HG03558 (cell line): ENCODE results near the gene BPIFB4.

Experiments
- ATAC-seq: cut with Tn5 transposase; IDR thresholded peaks from one replicate; pipeline ENCODE4 v1.9.1; 2021; ENCODE audit warnings: moderate number of reproducible peaks; ENCODE audit not compliant: unreplicated experiment; ENCODE audit errors: extremely low read depth

Gene BPIFB4

GRCh38 chr20:33154252-33154651 is 74.8 kb downstream of the BPIFB4 start:
- ATAC-seq = no peak

- no peak for ATAC-seq
Observed at GRCh38 chr20:33158637-33159385, 79.4 kb downstream of the BPIFB4 start.

GRCh38 chr20:33159713-33160112 is 80.3 kb downstream of the BPIFB4 start:
- no peak for ATAC-seq

DNA sequence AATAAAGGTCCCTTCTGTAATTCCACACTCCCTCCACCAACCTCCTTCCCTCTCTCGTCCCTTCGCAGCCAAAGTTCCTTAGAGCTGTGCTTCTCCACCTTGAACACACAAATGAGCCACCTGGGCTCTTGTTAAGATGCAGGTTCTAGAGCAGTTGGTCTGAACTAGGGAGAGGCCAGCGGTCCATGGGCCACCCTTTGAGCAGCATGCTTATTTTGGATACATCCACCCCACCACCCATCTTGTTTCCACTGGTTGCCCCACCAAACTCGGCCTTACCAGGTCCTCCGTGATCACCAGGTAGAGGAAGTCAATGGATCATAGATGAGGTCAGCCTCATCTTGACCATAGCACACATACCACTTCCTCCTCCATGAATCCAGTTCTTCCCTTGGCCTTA is 81.2 kb downstream of the BPIFB4 start:
- ATAC-seq = no peak
